Fibroblast of skin of right biceps (primary cell): Measurements from ENCODE around the gene TMEM72.
A peak's percentile ranks its signal among the peaks of the same experiment; 100 is the strongest.

ENCODE experiments used
- DNase-seq: peaks from one replicate; pipeline ENCODE4 v3.0.0-alpha.2; 2013

Gene TMEM72

GRCh38 chr10:44935201-44935965 lies 24.2 kb downstream of the TMEM72 start:
- DNase-seq = peak; percentile 71

- DNase-seq = no peak
Observed at GRCh38 chr10:44935966-44936295, 24.8 kb downstream of the TMEM72 start.

DNA sequence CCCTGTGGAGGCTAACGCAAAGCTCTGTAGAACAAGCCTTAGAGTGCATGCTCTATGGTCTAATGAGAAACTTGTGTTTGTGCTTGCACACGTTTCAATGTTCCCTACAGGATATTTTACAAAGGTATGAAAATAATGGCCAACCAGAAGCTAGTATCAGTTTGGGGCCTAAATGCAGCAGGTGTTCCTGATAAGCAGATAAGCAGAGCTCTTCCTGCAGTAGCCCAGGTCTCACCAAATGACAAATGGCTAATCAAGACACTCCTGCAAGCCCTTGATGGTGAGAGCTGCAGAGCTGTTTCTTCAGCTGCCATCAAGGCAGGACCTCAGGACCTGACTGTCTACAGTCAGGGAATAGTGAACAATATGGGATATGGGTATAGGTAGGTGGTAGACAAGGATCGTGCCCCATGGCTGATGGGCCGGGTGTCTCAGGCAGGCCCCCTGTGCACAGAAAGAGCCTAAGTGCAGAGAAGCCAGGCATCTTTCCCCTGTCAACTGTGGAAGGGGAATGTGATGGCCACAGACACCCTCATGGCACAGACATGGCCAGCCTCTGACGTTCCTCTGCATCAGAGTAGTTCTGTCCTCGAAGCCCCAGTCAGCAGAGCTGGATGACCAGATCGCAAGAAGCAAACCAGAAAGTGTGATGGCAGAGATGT lies 25.3 kb downstream of the TMEM72 start:
- DNase-seq = no peak

DNA sequence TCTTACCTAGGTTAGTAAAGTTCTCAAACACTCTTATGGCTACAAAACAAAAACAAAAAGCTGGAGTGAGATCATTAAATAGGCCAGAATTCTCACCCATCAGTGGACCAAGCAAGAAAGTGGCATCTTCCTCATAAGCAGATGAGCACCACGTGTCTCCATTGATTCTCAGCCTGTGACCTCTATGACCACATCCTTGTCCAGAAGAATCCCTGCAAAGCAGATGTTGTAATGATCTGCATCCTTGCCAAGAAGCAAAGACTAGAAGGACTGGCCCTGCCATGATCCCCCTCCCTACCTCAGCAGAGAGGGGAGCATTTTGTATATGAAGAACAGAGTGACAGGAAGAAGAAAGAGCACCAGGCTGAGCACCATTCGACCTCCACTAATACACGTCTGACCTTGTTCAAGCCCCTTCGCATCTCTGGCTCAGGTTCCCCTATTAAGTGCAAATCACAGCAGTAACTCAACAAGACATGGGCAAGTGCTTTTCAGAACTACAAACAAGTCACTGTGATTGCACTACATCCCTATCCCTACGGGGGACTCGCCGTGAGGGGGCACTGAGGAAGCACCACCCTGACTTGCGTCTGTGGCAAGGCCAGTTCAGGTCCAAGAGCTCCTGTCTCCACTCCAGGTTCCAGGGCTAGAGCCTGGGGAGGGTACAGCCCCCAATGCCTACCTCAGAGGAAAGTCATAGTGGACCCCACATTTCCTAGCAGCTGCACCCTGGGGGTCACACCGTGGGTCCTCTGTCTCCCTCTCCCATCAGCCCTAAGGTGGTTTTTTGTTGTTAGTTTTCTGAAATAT lies 26.3 kb downstream of the TMEM72 start:
- DNase-seq = no peak

- DNase-seq = peak; percentile 10
Observed at GRCh38 chr10:44938956-44939355, 27.8 kb downstream of the TMEM72 start.

DNA sequence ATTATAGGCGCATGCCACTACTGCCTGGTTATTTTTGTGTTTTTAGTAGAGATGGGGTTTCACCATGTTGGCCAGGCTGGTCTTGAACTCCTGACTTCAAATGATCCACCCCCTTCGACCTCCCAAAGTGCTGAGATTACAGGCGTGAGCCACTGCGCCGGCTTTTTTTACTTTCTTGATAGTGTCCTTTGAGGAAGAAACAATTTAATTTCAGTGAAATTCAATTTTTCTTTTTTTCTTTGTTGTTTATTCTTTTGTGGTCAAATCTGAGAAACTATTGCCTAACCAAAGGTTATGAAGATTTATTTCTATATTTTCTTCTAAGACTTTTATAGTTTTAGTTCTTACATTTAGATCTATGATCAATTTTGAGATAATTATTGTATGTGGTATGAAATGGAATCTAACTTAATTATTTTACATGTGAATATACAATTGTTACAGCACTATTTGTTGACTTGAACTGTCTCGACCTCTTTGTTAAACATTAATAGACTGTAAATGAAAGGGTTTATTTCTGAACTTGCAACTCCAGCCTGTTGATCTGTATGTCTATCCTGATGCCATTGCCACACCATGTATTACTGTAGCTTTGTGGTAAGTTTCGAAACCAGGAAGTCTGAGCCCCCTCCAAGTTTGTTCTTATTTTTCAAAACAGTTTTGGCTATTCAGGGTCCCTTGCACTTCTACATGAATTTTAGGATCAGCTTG lies 28.7 kb downstream of the TMEM72 start:
- no peak for DNase-seq

- DNase-seq = no peak
Observed at GRCh38 chr10:44944354-44944753, 33.2 kb downstream of the TMEM72 start.

- no peak for DNase-seq
Observed at GRCh38 chr10:44946205-44946604, 35.1 kb downstream of the TMEM72 start.

GRCh38 chr10:44947371-44948152 lies 36.4 kb downstream of the TMEM72 start:
- DNase-seq = no peak

GRCh38 chr10:44948642-44949041 lies 37.5 kb downstream of the TMEM72 start:
- DNase-seq = no peak

DNA sequence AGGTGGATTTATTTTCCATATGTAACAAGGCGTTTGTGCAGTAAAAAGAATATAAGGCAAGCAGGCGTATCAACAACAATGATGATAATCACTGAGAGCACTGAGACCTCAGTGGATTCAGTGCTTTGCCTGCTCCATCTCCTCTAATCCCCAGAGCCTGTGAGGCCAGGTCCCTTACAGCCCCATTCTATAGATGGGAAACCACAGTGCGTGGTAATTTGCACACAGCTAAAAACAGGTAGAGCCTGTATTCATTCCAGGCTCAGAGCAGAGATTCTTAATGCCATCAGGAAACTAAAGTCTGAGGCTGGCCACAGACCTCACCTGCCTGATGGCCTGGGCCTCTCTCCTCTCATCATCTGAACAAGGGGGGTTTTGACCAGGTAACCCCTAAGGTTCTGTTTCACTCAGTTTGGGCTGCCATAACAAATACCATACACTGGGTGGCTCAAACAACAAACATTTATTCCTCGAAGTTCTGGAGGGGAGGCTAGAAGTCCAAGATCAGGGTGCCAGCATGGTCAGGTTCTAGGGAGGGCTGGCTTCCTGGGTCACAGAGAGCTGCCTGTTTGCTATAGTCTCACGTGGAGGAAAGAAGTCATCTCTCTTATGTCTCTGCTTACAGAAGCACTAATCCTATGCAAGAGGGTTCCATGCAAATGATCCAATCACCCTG lies 38.1 kb downstream of the TMEM72 start:
- DNase-seq = no peak

DNA sequence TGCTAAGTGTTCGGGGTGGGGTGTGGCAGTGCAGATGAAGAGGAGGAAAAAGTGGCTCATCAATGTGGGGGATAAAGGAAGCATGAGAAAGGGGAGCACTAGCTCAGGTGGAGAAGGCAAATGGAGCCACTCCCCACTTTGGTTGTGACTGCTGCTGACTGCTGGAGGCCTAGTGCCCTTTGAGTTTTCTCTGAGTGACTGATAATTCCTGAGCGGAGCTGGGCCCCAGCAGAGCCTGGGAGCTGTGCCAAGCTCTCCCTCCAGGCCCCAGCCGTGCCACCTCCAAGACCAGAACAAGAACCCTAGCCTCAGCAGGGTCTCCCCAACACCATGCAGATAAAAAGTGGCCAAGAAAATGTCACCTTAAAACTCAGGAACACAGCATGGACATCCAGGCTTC lies 38.8 kb downstream of the TMEM72 start:
- no peak for DNase-seq

DNA sequence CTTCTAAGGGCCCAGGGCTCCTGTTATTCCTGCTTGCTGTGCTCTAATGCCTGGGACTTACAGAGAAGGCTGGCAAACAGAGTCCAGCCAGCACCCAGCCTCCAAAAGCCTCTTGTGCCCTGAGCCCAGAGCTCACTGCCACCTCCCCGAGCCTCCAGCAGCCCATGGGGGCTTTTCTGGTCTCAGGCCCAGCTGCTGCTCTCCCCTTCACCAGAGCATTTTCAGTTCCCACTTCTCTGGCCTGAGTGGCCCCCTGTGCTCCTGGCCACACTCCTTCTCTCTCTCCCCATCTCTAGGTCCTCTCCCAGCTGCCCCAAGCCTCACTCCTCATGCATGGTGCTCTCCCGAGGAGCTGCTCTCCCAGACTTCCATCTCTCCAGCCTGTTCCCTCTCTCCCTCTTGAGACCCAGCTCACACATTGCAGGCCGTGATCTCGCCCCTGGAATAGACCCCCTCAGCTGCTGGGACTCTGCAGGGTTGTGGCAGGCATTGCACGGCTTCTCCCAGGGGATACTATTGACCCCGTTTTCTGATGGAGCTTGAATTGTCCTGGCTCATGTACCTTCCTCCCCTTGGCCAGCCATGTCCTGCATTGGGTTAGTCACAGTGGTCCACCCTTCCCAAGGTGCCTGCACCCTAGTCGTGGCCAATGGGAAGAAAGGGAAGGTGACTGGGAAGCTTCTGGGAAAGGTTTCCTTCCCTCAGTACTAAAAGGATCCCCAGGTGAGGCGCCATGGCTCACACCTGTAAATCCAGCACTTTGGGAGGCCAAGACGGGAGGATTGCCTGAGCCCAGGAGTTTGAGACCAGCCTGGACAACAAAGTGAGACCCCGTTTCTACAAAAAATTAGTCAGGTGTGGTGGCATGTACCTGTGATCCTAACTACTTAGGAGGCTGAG lies 39.4 kb downstream of the TMEM72 start:
- no peak for DNase-seq

- no peak for DNase-seq
Observed at GRCh38 chr10:44951576-44952226, 40.6 kb downstream of the TMEM72 start.

DNA sequence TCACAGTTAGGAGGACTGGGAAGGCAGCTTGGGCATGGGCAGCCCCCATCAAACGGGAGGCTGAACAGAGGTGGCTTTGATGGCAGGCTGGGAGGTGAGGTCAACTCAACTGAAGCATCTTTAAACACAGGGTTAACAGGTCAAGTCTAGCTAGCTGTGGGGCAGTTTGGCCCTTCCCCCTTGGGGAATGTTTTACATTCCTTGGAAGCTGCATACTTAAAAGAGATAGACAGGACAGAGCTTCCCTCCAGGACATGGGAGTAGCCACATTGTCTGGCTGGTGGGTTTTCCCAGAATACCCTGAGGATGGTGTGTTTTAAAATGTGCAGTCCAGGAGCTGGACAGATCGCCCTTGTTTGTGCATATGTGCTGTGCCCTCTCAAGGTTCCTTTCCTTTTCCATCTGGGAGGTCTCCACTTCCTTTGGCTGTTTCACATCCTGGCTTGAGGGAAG lies 41.7 kb downstream of the TMEM72 start:
- peak; percentile 14 for DNase-seq

GRCh38 chr10:44954042-44954441 lies 42.9 kb downstream of the TMEM72 start:
- no peak for DNase-seq

- no peak for DNase-seq
Observed at GRCh38 chr10:44954962-44955361, 43.8 kb downstream of the TMEM72 start.

- no peak for DNase-seq
Observed at GRCh38 chr10:44955413-44956070, 44.4 kb downstream of the TMEM72 start.

DNA sequence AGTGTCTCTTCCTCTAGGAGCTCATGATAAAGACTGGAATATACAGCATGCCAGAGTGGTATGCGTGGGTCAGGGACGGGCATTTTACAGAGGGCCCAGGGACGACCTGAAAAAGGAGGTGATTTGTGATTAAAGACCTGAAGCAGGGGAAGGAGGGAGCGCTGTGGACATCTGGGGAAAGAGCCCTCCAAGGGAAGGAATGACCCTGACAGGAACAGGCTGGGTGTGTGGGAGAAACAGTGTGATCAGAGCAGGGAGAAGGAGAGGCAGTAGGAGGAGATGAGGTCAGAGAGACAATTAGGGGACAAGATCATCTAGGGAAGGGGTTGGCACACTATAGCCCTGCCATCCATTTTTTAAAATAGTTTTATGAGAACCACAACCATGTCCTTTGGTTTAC lies 45.1 kb downstream of the TMEM72 start:
- DNase-seq = no peak
